Measurements from ENCODE around the gene PPP1R14B. TPM values are rescaled to one million over a fixed set of nuclear protein-coding genes. Genes with fewer than 3 reads are reported as not detected.
A peak's percentile ranks its signal among the peaks of the same experiment; 100 is the strongest.

Gene PPP1R14B
- total and polyA plus RNA-seq, 2 of the 13 experiments (the other 11 are each of a cell fraction or from before 2014, with no cell fraction given) = 110 to 148 TPM

DNA sequence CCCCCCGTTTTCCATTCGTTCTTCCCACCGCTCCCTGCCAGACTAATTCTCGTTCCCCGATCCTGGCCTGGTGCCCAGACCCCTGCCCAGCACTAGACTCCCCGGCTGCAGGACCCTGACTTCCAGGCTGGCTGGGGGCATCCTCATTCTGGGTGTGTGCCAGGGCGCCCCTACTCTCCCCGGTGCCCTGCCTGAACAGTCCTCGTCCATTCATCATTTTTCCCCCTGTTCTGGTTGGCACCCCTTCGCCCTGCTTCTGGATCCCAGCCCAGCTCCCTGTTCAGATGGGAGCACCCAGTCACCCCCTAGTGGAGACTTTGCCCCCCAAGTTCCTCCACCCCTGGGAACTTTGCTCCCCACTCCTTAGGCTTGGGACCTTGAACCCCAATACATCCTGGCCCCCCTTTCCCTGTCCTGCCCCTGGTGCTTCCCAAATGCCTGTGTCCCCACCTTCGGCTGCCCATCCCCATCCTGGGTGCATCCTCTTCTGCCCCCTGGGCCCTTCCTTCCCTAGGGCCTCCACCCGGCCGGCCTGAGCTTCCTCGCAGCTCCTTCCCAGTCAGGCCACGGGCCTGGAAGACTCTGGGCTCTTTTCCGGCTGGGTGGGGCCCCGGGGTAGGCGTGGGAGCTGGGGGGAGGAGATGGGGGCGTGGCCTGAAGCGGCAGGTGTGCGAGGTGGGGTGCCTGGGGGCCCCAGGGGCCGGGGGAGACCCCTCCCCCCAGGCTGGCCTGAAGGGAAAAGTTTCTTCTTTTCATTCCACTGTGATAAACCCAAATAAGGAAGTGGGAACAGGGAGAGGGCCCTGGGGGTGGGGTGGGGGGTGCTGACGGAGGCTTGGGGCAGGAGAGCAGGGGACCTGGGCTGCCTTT is 5.5 kb upstream of the PPP1R14B start (continued):
- TF ChIP-seq, protein P1, sequence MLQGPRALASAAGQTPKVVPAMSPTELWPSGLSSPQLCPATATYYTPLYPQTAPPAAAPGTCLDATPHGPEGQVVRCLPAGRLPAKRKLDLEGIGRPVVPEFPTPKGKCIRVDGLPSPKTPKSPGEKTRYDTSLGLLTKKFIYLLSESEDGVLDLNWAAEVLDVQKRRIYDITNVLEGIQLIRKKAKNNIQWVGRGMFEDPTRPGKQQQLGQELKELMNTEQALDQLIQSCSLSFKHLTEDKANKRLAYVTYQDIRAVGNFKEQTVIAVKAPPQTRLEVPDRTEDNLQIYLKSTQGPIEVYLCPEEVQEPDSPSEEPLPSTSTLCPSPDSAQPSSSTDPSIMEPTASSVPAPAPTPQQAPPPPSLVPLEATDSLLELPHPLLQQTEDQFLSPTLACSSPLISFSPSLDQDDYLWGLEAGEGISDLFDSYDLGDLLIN (CRISPR knock-in tag; IDR thresholded peaks at IDR 0.05; ENCODE audit: borderline replicate concordance) = no peak
- TF ChIP-seq ZNF747 (CRISPR knock-in tag; IDR thresholded peaks at IDR 0.05; ENCODE audit: borderline replicate concordance) (0 out of 2 replicates have a peak, but pooled peaks have one; percentile 40), SMAD3 (CRISPR knock-in tag; IDR thresholded peaks at IDR 0.05) (no peak), ZNF660 (CRISPR knock-in tag; IDR thresholded peaks at IDR 0.05; ENCODE audit: borderline replicate concordance, low read depth) (no peak), PITX1 (CRISPR knock-in tag; IDR thresholded peaks at IDR 0.05) (no peak), ZNF317 (CRISPR knock-in tag; IDR thresholded peaks at IDR 0.05) (no peak), ZNF160 (CRISPR knock-in tag; IDR thresholded peaks at IDR 0.05) (no peak), YY1 (IDR thresholded peaks at IDR 0.05; ENCODE audit: insufficient read depth, insufficient replicate concordance, low read depth, low read length) (no peak), ZNF205 (CRISPR knock-in tag; IDR thresholded peaks at IDR 0.05) (no peak), SRF (IDR thresholded peaks at IDR 0.05; ENCODE audit: low read depth, low read length) (0 out of 2 replicates have a peak, but pooled peaks have one; percentile 17), SRY (CRISPR knock-in tag; IDR thresholded peaks at IDR 0.05) (no peak)
- TF ChIP-seq, protein P2, sequence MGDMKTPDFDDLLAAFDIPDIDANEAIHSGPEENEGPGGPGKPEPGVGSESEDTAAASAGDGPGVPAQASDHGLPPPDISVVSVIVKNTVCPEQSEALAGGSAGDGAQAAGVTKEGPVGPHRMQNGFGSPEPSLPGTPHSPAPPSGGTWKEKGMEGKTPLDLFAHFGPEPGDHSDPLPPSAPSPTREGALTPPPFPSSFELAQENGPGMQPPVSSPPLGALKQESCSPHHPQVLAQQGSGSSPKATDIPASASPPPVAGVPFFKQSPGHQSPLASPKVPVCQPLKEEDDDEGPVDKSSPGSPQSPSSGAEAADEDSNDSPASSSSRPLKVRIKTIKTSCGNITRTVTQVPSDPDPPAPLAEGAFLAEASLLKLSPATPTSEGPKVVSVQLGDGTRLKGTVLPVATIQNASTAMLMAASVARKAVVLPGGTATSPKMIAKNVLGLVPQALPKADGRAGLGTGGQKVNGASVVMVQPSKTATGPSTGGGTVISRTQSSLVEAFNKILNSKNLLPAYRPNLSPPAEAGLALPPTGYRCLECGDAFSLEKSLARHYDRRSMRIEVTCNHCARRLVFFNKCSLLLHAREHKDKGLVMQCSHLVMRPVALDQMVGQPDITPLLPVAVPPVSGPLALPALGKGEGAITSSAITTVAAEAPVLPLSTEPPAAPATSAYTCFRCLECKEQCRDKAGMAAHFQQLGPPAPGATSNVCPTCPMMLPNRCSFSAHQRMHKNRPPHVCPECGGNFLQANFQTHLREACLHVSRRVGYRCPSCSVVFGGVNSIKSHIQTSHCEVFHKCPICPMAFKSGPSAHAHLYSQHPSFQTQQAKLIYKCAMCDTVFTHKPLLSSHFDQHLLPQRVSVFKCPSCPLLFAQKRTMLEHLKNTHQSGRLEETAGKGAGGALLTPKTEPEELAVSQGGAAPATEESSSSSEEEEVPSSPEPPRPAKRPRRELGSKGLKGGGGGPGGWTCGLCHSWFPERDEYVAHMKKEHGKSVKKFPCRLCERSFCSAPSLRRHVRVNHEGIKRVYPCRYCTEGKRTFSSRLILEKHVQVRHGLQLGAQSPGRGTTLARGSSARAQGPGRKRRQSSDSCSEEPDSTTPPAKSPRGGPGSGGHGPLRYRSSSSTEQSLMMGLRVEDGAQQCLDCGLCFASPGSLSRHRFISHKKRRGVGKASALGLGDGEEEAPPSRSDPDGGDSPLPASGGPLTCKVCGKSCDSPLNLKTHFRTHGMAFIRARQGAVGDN (CRISPR knock-in tag; IDR thresholded peaks at IDR 0.05) = no peak; the same call in none of the 2 replicates
- TF ChIP-seq, protein P3, sequence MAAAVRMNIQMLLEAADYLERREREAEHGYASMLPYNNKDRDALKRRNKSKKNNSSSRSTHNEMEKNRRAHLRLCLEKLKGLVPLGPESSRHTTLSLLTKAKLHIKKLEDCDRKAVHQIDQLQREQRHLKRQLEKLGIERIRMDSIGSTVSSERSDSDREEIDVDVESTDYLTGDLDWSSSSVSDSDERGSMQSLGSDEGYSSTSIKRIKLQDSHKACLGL (CRISPR knock-in tag; IDR thresholded peaks at IDR 0.05) = no peak
- TF ChIP-seq, protein P4, sequence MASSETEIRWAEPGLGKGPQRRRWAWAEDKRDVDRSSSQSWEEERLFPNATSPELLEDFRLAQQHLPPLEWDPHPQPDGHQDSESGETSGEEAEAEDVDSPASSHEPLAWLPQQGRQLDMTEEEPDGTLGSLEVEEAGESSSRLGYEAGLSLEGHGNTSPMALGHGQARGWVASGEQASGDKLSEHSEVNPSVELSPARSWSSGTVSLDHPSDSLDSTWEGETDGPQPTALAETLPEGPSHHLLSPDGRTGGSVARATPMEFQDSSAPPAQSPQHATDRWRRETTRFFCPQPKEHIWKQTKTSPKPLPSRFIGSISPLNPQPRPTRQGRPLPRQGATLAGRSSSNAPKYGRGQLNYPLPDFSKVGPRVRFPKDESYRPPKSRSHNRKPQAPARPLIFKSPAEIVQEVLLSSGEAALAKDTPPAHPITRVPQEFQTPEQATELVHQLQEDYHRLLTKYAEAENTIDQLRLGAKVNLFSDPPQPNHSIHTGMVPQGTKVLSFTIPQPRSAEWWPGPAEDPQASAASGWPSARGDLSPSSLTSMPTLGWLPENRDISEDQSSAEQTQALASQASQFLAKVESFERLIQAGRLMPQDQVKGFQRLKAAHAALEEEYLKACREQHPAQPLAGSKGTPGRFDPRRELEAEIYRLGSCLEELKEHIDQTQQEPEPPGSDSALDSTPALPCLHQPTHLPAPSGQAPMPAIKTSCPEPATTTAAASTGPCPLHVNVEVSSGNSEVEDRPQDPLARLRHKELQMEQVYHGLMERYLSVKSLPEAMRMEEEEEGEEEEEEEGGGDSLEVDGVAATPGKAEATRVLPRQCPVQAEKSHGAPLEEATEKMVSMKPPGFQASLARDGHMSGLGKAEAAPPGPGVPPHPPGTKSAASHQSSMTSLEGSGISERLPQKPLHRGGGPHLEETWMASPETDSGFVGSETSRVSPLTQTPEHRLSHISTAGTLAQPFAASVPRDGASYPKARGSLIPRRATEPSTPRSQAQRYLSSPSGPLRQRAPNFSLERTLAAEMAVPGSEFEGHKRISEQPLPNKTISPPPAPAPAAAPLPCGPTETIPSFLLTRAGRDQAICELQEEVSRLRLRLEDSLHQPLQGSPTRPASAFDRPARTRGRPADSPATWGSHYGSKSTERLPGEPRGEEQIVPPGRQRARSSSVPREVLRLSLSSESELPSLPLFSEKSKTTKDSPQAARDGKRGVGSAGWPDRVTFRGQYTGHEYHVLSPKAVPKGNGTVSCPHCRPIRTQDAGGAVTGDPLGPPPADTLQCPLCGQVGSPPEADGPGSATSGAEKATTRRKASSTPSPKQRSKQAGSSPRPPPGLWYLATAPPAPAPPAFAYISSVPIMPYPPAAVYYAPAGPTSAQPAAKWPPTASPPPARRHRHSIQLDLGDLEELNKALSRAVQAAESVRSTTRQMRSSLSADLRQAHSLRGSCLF (CRISPR knock-in tag; IDR thresholded peaks at IDR 0.05; ENCODE audit: borderline replicate concordance) = no peak
- TF ChIP-seq, protein P5, sequence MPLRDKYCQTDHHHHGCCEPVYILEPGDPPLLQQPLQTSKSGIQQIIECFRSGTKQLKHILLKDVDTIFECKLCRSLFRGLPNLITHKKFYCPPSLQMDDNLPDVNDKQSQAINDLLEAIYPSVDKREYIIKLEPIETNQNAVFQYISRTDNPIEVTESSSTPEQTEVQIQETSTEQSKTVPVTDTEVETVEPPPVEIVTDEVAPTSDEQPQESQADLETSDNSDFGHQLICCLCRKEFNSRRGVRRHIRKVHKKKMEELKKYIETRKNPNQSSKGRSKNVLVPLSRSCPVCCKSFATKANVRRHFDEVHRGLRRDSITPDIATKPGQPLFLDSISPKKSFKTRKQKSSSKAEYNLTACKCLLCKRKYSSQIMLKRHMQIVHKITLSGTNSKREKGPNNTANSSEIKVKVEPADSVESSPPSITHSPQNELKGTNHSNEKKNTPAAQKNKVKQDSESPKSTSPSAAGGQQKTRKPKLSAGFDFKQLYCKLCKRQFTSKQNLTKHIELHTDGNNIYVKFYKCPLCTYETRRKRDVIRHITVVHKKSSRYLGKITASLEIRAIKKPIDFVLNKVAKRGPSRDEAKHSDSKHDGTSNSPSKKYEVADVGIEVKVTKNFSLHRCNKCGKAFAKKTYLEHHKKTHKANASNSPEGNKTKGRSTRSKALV (CRISPR knock-in tag; IDR thresholded peaks at IDR 0.05) = no peak

Measured in HepG2 (cell line).